BJ (cell line): ENCODE data around the gene ALG3. TPM values are rescaled to one million over a fixed set of nuclear protein-coding genes. Genes with fewer than 3 reads are reported as not detected.
A peak's percentile ranks its signal among the peaks of the same experiment; 100 is the strongest.

ENCODE experiments used
- CTCF ChIA-PET: fragments of 350-600 bp; formaldehyde crosslinking; extraction: SDS; loops from one replicate; lab custom pipeline; 2021; ENCODE audit warnings: antibody characterized with exemption, inconsistent platforms; lab: Yijun Ruan, JAX
- POLR2A ChIA-PET: fragments of 300-600 bp; sonication (Branson Sonifier 250); formaldehyde crosslinking; extraction: SDS; loops from one replicate; lab custom pipeline; 2021; ENCODE audit warnings: antibody characterized with exemption; lab: Charles Lee
- DNase-seq: peaks from one replicate; pipeline ENCODE4 v3.0.0-alpha.2; 2011; ENCODE audit warnings: low read depth
- H3K27me3 ChIP-seq: 2 replicates; pipeline ENCODE4 v1.6.0; 2011; ENCODE audit warnings: low read length; ENCODE audit not compliant: control insufficient read depth, insufficient read depth
- H3K36me3 ChIP-seq: 2 replicates; pipeline ENCODE4 v1.5.1; 2011; ENCODE audit warnings: low read length; ENCODE audit not compliant: control insufficient read depth, insufficient read depth
- H3K4me3 ChIP-seq: 2 replicates; pipeline ENCODE4 v1.5.1; 2011; ENCODE audit warnings: low read depth, mild to moderate bottlenecking, control low read depth, low read length
- polyA plus RNA-seq: library from polyadenylated mRNA; depleted of rRNA; stranded (reverse); fragments of >200 nt; gene quantifications from 2 replicates; pipeline ENCODE4 v1.2.3, GENCODE V29; 2011
- TF ChIP-seq, protein P1 (sequence below): IDR thresholded peaks from 2 replicates; pipeline ENCODE4 v1.5.1; 2011; ENCODE audit warnings: low read depth, mild to moderate bottlenecking, control low read depth, inconsistent platforms, low read length, moderate library complexity; ENCODE audit not compliant: insufficient read depth

The ALG3 gene
- polyA plus RNA-seq, 1 experiment = 68.9 TPM

DNA sequence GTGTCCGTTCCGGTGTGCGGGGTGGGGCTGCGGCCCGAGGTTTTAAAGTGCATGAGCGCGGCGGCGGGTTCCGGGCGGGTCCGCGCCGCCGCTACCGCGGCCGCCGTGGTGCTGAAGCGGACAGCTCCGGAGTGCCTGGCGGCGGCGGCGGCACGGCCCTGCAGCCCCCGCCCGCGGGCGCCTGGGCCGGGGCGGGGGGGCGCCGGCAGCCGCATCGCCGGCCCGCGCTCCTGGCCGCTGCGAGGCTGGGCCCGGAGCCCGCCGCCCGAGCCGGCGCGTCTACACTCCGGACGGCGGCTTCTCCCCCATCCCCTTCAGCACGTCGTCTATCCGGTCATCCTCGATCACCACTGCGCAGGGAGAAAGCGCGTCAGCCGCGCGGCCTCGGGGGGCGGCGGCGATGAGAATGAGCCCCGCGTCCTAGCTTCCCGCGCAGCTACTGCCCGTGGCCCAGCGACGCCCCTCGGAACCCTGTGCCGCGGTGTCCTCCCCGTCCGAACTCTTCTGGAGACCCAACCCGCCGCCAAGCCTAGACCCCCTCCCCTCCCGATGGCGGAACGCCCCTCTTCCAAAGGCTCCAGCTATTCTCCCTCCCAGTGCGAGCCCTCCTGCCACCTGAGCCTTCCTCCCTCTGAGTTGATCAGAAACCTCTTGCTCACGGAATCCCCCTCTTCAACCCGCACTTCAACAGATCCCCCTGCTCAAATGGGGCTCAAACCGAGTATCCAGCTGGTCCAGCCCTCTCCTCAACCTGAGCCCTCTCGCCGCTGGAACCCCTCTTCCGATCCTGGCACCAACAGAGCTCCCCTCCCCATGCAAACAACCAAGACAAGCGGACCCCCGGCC, 11.3 kb upstream of the ALG3 start:
- ChIA-PET POLR2A (no interaction called here), CTCF (interaction anchor here (1.0 to 1.5 kb wide), 4 partner anchors 8 to 242 kb away, joined by 3 to 6 read pairs (median 4); no protein-coding TSS in a partner anchor)
- H3K27me3 ChIP-seq = peaks cover 11% of the 10 kb centered on the region
- no peak for DNase-seq
- TF ChIP-seq, protein P1, sequence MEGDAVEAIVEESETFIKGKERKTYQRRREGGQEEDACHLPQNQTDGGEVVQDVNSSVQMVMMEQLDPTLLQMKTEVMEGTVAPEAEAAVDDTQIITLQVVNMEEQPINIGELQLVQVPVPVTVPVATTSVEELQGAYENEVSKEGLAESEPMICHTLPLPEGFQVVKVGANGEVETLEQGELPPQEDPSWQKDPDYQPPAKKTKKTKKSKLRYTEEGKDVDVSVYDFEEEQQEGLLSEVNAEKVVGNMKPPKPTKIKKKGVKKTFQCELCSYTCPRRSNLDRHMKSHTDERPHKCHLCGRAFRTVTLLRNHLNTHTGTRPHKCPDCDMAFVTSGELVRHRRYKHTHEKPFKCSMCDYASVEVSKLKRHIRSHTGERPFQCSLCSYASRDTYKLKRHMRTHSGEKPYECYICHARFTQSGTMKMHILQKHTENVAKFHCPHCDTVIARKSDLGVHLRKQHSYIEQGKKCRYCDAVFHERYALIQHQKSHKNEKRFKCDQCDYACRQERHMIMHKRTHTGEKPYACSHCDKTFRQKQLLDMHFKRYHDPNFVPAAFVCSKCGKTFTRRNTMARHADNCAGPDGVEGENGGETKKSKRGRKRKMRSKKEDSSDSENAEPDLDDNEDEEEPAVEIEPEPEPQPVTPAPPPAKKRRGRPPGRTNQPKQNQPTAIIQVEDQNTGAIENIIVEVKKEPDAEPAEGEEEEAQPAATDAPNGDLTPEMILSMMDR = no peak
- H3K36me3 ChIP-seq = no peaks in the 10 kb centered on the region
- peak overlapping the region; percentile 29 for H3K4me3 ChIP-seq

DNA sequence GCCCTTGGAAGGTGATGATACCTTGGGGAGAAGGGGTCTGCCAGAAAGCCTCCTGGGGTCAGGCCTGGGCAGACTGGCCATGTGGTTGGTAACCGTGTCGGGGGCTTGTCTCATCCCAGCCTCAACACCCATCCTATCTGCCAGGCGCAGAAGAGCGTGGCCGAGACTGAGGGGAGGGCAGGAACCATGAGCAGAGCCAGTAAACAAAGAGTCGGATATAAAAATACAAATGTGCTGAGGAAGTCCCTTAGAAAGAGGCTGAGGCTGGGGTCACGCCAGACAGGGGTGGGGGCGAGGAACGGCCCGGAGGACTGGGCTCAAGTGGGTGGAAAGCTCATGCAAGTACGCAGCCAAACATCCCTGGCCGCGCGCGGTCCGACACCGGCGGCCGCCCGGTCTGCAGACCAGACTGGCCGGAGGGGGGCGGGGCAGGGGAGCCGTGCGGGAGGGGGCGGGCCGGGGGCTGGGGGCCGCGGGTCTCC, 10.7 kb upstream of the ALG3 start:
- H3K4me3 ChIP-seq = no peak overlapping the region
- no peak for DNase-seq
- H3K27me3 ChIP-seq = peaks cover 11% of the 10 kb centered on the region
- H3K36me3 ChIP-seq = no peaks in the 10 kb centered on the region
- TF ChIP-seq, protein P1 = no peak
- CTCF ChIA-PET = interaction anchor here (1.3 kb wide), 1 partner anchor 9 kb away, joined by 6 read pairs; no protein-coding TSS in a partner anchor
- POLR2A ChIA-PET = no interaction called here

- H3K36me3 ChIP-seq = no peaks in the 10 kb centered on the region
- DNase-seq = no peak
- CTCF ChIA-PET = interaction anchor here (1.3 to 1.4 kb wide), 2 partner anchors 9 kb away, joined by 6 to 7 read pairs; partner anchors contain the start of gene EEF1AKMT4
- peaks cover 11% of the 10 kb centered on the region for H3K27me3 ChIP-seq
- TF ChIP-seq, protein P1 = no peak
- POLR2A ChIA-PET = no interaction called here
- H3K4me3 ChIP-seq = no peak overlapping the region
These were observed 10.2 kb upstream of the ALG3 start for GRCh38 chr3:184258926-184259325.

DNA sequence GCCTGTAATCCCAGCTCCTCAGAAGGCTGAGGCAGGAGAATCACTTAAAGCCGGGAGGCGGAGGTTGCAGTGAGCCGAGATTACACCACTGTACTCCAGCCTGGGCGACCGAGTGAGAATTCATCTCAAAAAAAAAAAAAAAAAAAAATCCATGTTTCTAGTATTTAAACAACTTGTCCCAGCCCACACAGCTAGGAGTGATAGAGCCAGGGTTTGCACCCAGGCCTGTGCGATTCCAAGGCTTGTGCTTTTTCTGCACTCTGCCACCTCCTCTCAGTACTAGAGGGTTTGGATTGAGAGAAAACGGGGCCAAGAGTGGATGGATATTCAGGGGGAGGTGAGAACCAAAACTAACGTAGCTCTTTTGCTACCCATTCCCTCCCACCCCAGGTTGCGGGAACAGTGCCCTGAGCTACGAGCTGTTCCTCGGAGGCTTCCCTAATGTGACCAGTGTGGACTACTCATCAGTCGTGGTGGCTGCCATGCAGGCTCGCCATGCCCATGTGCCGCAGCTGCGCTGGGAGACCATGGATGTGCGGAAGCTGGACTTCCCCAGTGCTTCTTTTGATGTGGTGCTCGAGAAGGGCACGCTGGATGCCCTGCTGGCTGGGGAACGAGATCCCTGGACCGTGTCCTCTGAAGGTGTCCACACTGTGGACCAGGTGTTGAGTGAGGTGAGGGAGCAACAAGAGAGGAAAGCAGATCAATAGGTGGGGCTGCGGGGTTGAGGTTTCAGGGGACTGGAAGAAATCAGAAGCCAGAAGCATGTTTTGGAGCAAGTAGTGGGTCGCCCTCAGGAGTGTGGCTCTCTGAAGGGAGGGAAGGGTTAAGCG, 8.5 kb upstream of the ALG3 start:
- TF ChIP-seq, protein P1 = no peak
- ChIA-PET POLR2A (no interaction called here), CTCF (interaction anchor here (1.1 to 1.4 kb wide), 2 partner anchors 8 to 11 kb away, joined by 4 to 7 read pairs; partner anchors contain the start of gene EEF1AKMT4)
- no peak for DNase-seq
- H3K27me3 ChIP-seq = peaks cover 6% of the 10 kb centered on the region
- no peak overlapping the region for H3K4me3 ChIP-seq
- no peaks in the 10 kb centered on the region for H3K36me3 ChIP-seq
